Frontal cortex (tissue), 4 donors: ENCODE data around the gene PNKD. TPM values are rescaled to one million over a fixed set of nuclear protein-coding genes. Genes with fewer than 3 reads are reported as not detected.
A peak's percentile ranks its signal among the peaks of the same experiment; 100 is the strongest.

ENCODE experiments used
- DNase-seq, 2 donors: peaks; one replicate each; pipeline ENCODE4 v3.0.0; 2012; ENCODE audit warnings: low spot score in 2 of 2
- FAIRE-seq: peaks from 2 replicates; lab custom pipeline; 2012; peaks lifted over from hg19 to GRCh38; lab: Jason Lieb, UNC
- total RNA-seq: library from RNA; depleted of rRNA; stranded (reverse); fragments of >200 nt; gene quantifications from one replicate; pipeline ENCODE4 v1.2.3, GENCODE V29; 2014
- donor health status: control.
- donor health status: control.
- donor health status: control.

Gene PNKD, protein sequence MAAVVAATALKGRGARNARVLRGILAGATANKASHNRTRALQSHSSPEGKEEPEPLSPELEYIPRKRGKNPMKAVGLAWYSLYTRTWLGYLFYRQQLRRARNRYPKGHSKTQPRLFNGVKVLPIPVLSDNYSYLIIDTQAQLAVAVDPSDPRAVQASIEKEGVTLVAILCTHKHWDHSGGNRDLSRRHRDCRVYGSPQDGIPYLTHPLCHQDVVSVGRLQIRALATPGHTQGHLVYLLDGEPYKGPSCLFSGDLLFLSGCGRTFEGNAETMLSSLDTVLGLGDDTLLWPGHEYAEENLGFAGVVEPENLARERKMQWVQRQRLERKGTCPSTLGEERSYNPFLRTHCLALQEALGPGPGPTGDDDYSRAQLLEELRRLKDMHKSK
- total RNA-seq = 15.1 TPM

DNA sequence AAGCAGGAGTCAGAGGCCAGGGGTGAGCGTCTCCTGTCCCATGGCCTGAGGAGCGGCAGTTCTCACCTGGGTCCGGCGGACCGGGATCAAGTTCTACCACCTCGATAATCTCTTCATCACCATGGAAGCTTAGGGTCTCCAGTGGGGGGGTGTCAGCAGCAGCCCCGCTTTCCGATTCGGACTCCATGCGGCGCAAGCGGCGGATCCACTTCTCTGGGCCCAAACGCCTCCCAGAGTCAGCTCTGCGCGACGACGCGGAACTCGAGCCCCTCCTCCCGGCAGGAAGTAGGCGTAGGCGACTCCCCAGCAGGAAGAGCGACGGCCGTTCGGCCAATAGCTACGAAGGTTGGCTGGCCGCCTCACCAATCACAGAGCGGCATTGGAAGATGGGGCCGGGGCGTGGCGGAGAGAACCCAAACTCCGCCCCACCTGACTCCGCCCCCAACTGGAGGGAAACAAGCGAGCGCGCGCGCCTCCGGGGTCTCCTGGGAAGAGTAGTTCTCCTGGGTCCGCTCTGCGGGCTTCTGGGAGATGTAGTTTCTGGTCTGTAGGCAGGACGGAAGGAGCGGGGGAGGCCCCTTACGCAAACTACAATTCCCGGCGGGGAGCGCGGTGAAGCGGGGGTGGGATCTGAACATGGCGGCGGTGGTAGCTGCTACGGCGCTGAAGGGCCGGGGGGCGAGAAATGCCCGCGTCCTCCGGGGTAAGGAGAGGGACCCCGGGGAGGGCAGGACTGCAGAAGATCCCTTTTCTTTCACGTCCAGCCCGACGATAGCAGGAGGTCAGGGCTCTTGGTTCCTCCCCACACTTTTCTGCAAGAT, at the start of gene PNKD, which contains the start of gene AAMP:
PNKD (plus strand) TSS at position 620 of the 821 bp plus-strand sequence; CDS start at position 637, 17 bp downstream.
AAMP (minus strand) TSS at position 238 of the 821 bp plus-strand sequence; CDS start at position 187, 51 bp downstream.
- FAIRE-seq (peak; percentile 98), DNase-seq (peak; percentile 95 to 99)

DNA sequence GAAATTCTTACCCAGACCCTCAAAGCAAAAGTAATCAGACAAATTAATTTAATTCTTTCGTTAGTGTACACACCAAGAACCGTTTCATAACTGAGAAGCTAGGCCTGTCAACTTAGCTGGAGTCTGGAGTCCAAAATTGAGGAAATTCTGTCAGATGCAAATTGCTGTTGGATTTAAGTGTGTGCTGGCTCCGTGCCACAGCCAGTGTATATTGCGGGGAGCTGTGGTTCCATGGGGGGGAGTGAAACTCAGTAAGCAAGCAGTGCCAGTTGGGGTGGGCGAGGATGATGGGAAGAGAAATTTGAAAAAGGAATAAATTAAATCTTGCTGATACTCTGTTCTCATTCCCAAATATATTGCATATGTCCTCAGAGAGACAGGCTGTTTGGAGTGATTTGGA, 49.3 kb upstream of the PNKD start:
- DNase-seq (no peak), FAIRE-seq (no peak)

DNA sequence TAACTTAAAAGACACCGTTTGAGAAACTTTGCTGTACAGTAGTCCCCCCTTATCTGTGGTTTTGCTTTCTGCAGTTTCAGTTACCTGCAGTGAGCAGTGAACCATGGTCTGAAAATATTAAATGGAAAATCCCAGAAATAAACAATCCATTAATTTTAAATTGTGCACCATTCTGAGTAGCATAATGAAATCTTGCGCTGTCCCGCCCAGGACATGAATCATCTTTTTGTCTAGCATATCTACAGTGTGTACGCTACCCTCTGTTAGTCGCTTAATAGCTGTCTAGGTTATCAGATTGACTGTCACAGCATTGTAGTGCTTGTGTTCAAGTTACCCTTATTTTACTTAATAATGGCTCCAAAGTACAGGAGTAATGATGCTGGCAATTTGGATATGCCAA, 47.3 kb upstream of the PNKD start:
- FAIRE-seq = no peak
- no peak for DNase-seq

DNA sequence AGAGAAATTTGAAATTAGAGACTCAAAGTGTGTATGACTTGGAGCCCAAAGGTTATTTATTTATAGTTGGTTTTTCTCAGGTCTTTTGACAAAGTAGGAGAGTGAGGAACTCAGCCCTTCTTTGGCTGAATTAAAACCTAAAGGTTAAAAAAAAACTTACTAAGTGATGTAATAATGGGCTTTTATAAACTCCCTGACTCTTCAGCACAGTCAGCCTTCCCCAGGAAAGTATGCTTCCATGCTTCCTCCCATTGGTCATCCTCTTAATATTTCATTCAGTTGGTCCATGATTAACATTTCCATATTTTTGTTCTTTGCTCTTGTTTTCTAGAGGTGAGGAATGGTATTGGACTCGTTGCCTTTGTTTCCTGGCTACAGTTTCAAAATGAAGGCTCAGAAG, 46.1 kb upstream of the PNKD start:
- DNase-seq (no peak), FAIRE-seq (no peak)

DNA sequence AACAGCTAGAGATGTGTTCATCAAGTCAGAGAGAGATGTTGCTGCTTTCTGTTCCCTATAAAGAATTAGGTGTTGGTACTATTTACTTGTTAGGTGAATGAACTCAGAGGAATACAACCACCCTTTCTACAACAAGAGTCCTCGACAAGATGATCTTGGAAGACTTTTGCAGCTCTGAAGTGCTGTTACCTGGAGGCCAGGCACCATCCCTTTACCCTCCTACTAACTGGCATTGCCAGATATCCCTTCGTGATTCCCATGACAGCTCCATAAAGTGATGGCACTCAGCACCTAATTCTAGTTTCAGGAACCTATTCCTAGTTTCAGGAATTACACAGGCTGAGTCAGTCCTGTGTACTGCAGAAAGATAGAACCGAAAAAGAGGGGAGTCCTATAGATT, 43.4 kb upstream of the PNKD start:
- no peak for FAIRE-seq
- no peak for DNase-seq

DNA sequence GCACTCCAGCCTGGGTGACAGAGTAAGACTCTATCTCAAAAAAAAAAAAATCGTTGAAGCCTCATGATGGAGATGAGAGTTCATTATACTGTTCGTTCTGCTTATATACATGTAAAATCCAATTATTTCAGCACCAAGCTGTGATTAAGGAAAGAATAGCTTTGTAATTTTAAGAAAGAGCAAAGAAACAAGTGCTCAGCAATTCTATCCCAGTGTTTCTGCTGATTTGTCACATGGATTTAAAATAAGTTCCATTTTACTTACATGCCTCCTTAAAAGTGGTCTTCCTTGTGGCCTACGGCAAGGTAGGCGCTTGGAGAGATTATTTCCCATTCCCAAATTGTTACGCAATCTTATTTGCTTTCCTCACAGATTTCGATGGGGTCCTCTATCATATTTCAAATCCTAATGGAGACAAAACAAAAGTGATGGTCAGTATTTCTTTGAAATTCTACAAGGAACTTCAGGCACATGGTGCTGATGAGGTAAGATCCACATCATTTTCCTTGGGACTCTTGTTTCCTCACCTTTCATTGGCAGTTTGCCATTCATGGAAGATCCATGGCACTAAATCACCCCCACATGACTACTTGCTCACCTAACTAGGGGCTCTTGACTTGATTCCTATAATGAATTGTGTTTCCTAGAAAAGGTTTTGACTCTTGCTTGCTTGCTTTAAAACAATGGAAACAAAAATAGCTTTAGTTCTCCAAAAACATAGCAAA, 41.8 kb upstream of the PNKD start:
- FAIRE-seq = no peak
- DNase-seq = no peak

DNA sequence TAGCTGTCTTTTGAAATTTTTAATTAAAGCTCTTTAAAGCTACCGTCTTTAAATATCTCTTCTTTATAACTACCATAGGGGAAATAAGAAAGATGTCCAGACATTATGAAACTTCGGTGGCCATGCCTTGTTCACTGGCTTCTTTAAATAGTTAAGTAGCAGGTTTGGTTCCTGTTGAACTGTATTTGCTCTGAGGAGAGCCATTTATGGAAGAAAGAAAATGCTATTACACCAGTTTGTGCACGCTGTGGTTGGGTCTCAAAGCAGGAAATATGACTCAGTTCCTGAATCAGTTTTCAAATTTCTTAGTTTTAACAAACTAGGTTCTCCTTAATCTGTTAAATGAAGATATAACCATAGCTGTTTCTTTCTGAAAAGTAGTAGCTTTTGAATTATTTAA, 41.1 kb upstream of the PNKD start:
- DNase-seq = no peak
- no peak for FAIRE-seq

DNA sequence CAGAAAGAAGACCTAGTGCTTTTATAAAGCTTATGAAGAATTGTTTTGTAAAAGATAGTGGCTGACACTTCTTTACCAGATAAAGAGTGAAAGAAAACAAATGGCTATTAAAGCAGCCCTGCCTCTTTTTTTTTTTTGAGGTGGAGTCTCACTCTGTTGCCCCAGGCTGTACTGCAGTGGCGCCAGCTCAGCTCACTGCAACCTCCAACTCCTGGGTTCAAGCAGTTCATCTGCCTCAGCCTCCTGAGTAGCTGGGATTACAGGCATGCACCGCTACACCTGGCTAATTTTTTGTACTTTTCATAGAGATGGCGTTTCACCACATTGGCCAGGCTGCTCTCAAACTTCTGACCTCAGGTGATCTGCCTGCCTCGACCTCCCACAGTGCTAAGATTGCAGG, 40.5 kb upstream of the PNKD start:
- DNase-seq (no peak), FAIRE-seq (no peak)

DNA sequence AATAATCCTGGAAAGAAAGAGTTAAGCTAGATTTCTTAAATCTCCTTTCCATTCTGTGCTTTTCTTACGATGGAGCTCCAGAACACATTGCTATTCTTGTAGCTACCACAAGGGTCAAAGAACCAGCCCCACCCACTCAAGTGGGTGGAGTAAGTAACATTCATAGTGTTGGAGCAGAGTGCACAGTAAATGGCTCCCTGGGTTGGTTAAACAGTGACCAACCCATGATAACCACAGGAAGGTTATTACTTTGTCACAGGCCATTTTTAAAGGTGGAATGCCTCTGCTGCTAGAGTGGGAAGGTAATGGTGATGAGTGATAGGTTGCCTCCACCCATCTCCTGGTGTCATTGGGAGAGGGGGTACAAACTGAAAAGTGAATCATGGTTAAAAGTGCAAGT, 39.4 kb upstream of the PNKD start:
- FAIRE-seq (no peak), DNase-seq (no peak)

DNA sequence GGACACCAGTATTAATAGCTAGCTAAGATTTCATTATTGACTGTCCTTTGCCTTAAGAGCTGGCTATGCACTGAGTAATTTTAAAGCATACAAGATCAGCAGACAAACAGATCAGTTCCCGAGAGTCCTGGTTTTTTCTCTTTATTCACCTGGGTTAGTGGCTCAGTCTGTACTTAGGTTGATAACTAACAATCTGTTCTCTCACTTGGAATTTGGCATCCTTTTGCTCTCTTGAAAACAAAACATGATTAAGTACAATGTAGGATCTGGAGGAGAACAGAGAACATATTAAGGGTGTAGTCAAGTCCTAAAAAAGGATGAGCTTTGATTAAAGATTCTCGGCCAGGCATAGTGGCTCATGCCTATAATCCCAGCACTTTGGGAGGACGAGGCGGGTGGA, 36.8 kb upstream of the PNKD start:
- FAIRE-seq (no peak), DNase-seq (no peak)

DNA sequence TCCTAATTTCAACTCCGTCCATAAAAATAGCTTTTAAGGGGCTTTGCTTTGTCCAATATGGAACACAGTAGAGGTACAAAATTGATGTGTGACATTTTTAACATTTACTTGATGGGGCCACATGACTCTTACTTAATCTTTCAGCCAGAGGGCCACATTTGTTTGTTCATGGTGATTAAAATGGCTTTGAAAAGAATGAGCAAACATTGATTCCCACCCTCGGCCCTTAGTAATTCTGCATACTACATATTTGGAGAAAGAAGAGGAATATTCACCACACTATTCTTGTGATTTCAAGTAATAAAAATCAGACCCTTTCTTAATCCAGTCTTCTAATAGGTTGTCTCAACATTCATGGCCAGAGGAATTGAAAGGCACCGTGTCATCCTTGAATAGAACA, 35.8 kb upstream of the PNKD start:
- FAIRE-seq = no peak
- DNase-seq = no peak

DNA sequence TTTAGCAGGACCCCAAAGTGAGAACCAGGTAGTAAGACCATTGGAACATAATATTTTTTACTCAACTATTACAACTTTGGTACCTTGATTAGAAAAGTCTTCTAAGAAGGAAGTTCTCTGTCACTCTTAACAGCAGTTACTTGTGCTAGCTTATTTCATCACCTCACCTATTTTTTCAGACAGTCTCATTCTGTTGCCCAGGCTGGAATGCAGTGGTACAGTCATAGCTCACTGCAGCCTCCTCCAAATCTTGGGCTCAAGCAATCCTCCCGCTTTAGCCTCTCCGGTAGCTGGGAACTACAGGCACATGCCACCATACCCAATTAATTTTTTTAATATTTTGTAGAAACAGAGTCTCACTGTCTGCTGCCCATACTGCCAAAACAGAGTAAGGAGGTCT, 35.3 kb upstream of the PNKD start:
- no peak for DNase-seq
- FAIRE-seq = no peak

DNA sequence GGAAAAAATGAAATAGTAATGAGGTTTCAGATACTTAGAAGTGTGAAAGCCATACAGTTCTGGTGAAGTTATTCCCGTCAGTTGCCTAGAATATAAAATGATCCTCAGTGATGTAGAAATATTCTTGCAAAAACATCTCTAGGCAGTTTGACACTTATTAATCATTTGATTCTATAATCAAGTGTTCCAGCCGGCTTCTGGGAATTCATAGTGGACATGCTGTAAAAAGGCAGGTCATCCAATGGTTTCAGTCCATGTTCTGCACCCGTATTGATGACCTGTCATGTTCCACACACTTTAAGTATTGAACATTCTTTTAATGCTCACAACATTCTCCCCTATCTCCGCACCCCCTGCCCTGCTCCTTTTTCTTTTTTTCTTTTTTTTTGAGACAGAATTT, 33.5 kb upstream of the PNKD start:
- DNase-seq (no peak), FAIRE-seq (no peak)

DNA sequence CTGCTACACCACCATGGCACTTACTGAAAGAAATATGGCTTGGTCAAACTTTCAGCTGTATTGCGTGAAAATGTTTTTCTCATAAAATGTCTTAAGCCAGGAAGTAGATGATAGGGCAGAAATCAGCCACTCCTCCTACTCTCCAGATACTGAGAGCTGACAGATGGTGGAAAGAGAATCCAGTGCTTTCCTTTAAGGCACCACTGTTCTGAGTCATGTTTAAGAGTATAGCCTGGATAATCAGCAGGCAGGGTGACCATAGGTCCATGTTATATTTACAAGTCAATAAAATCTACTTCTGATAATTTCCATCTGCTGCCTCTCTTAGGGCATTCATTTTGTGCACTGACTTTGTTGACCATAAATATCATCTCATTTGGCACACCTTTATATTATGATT, 31.4 kb upstream of the PNKD start:
- no peak for DNase-seq
- FAIRE-seq = no peak

DNA sequence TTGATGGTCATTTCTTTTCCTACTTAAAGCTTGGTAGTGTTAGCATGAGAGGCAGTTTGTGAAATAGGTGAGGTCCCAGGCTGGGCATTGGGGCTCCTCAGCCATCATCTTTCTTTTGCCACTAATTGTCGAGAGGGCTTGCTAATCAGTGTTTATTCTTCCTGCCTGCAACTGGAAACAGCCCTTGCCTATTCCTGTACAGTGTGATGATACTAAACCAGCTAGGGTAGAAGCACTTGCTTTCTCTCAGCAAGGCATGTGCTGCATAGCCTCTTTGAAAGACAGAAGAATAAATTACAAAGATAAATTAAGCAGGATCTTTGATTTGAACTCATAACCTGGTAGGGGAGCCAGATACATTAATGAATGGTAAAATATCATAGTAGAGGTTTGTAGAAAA, 26.1 kb upstream of the PNKD start:
- DNase-seq (no peak), FAIRE-seq (no peak)

DNA sequence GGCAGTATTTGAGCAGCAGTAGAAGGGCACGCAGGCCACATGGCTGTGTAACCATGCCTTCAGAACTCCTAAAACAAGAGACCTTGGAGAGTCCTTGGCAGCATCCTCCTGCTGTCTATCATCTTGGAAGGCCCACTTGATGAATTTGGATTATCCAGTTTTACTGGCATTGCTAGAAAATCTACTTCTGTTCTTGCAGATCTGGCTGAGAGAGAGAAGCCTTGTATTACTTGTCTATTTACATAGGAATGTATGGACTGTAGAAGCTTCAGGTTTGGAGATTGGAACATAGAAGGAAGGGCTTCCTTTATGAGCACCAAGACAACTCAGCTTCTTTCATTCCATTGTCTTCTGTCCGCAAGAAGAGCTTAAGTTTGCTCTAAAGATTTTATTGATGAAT, 25.7 kb upstream of the PNKD start:
- no peak for FAIRE-seq

DNA sequence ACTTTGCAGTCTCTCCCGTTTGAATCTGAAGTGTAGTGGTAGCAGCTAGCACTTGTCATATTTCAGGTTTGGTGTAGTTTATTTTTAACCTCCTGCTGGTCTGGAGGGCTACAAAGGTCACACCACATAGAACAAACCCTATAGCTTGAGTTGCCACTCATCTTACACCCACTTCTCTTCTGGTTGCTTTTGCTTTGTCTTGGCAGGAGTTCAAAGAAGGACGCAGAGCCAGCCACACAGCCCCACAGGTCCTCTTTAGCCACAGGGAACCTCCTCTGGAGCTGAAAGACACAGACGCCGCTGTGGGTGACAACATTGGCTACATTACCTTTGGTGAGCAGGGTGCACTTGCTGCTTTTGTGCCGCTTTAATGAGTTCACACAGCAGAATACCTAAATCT, 25.1 kb upstream of the PNKD start:
- FAIRE-seq (no peak), DNase-seq (no peak)

More for the DNA sequence above, 25.7 kb upstream of the PNKD start:
- no peak for DNase-seq

DNA sequence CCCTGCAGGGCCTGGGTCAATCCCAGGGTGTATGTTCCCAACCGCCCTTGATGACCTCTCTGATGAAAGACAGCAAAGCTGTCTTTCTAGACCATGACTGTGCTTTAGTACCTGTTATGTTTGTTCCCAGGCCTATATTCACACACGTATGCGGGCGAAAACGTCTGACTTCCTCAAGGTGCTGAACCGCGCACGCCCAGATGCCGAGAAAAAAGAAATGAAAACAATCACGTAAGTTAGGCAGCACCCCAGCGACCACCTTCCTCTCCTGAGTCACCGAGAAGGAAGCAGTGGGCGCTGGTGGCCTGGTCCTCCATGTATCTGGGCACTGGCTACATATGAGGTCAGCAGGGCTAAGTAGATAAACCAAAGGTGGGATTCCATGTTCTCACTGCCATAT, 20.6 kb upstream of the PNKD start:
- DNase-seq (no peak), FAIRE-seq (no peak)

DNA sequence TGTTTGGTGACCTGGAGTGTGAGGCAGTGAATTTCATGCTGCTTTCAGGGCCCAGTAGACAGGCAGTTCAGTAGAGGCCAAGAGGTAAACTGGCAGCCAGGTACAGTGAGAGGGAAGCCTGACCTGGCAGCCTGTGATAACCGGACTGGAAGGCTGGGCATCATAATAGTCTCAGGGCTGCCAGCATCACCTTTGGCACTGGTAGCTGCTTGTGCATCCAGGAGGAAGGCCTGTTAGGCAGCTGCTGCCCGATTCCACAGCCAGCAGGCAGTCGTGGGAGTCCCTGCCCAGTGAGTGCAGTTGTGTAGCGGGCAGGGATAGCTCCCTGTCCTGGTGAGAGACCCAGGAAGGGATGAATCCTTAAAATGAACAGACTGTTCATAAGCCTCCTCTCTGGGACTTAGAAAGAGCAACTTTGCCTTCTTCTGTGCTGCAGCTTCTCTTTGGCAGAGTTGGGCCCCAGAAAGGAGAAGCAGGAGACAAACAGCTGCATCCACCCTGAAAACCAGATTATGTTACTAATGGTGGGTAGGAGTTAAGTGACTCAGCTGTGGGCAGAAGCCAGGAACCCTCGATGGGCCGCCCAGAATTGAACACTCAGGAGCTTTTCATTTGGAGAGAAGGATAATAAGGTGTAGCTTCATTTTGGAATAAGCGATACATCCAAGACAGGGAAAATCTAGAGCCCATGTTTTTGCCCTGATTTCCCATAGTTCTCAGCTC, 17.6 kb upstream of the PNKD start:
- DNase-seq (no peak), FAIRE-seq (no peak)

DNA sequence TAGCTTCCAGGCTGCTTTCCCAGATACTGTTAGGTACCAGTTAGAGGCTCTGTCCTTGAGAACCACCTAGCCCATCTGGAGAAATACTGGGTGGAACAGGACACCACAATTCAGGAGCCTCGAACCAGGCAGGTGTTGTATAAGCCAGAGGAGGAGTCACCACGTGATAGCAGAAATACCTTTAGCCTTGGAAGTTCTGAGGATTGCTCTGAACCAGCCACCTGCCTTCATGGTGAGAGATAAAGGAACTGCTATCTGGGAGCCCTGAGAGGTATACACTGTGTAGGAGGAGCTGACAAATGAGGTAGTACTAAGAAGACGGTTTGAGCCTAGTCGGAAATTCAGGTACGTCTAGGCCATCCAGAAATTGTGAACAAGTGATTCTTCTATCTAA, 17.1 kb upstream of the PNKD start:
- no peak for DNase-seq
- FAIRE-seq = no peak
